HG02759 (cell line): ENCODE data around the gene CD3G.
A peak's percentile ranks its signal among the peaks of the same experiment; 100 is the strongest.
"Not testable (repeated sequence)": the region's sequence is repeated elsewhere in the genome, so short reads cannot be mapped to it uniquely, and the experiment has no call there.

Source experiments
- ATAC-seq: cut with Tn5 transposase; IDR thresholded peaks from one replicate; pipeline ENCODE4 v1.9.1; 2021; ENCODE audit warnings: mild to moderate bottlenecking, moderate library complexity; ENCODE audit not compliant: unreplicated experiment

The CD3G gene

DNA sequence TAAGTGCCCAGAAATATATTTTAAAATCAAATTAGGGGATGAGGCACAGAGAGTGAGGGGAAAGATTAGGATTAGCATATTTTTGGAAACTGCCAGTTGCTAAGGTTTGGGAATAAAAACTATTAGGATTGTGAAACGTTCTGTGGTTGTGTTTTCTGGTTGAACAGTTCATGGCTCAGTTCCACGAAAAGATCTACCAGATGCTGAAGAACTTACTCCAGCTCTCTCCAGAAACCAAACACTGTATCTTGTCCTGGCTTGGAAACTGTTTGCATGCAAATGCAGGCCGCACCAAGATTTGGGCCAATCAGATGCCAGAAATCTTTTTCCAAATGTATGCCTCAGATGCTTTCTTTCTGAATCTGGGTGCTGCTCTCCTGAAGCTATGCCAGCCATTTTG lies 30.6 kb downstream of the CD3G start:
- no peak for ATAC-seq

DNA sequence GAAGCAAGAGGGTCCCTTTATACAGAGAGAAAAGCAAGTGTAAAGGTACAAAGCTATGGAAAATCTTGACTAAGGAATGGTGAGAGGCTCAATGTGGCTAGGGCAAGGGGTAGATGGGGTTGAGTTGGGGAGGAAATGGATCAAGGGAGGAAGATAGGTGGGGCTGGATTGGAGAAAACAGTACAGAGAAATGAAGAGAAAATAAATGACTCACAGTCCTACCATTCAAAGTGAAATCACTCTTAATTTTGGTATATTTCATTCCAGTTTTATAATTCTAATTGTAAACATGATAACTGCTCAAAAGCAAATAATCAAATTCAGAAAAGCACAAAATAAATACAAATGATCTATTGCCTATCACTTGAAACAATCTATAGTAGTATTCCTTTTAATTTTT lies 31.8 kb downstream of the CD3G start:
- no peak for ATAC-seq

DNA sequence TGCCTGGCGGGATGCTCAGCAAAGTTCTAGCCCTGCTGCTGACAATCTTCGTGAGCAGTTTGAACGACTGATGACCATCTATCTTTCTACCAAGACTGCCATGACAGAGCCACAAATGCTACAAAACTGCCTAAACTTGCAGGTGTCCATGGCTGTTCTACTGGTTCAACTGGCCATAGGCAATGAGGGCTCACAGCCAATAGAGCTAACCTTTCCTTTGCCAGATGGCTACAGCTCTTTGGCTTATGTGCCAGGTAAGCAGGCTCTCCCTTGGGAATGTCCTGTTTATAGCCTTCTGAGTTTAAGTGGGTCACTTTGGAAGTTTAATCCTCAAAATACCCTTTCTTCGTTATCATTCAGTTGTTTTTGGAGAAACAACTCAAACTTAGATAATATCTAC lies 35.4 kb downstream of the CD3G start:
- ATAC-seq, result no peak

DNA sequence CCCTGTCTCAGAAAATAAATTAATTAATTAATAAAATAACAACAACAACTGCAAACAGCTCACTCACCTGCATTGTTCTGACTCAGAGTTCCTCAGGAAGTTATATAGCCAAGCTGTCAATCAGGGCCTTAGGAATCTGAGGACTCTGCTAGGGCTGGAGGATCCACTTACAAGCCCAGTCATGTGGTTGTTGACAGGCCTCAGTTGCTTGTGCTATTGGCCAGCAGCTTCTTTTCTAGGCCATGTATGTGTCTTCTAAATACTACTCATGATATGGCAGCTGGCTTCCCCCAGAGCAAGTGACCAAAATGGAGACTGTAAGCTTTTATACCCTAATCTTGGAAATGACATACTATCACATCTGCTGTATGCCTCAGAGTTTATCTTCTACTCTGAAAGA lies 36.4 kb downstream of the CD3G start:
- no peak for ATAC-seq

DNA sequence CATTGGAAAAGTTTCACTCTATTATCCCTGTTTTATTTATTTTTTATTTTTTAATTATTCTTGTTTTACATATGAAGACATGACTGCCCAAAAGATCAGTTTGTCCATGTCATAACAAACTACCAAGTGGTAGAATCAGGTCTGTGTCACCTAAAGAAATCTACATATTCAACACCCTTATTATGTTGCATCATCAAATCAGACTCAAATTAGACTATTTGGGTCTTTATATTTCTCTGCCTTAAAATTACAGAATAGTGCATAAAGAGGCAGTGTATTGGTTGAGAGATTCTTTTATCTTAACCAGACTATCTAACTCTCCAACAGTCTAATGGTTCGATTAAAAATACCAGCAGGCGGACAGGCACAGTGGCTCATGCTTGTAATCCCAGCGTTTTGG lies 38.8 kb downstream of the CD3G start:
- ATAC-seq, result no peak

DNA sequence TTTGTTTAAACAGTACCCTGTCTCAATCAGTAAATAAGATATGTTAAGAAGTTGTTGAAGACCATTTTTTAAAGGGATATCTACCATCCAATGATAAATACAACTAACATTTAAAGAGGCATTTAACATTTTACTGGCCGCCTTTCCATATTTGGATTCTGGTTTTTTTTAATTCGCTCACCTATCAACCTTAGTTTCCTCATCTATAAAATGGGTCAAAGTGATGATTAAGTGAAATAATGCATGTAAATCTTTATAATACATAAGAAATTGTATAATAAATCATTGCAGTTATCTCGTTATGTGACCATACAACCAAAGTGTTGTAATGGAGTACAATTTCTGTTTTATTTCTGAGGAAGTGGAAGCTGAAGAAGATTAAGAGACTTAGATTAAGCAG lies 39.5 kb downstream of the CD3G start:
- no peak for ATAC-seq

DNA sequence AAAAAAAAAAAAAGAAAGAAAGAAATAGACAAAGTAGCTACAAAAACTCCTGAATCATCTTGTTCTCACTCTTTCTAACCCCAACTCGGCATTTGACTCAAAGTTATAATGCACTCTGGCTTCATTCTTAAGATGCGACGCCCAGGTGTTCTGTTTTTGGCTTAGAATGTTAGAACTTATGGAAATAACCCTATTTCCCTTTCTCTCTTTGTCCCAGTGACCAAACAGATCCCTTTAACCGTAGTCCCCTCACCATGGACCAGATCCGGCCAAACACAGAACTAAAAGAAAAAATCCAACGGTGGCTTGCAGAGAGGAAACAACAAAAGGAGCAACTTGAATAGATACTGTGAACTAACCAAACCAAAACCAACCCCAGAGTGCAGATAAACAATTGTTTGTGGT lies 52.0 kb downstream of the CD3G start:
- no peak for ATAC-seq

DNA sequence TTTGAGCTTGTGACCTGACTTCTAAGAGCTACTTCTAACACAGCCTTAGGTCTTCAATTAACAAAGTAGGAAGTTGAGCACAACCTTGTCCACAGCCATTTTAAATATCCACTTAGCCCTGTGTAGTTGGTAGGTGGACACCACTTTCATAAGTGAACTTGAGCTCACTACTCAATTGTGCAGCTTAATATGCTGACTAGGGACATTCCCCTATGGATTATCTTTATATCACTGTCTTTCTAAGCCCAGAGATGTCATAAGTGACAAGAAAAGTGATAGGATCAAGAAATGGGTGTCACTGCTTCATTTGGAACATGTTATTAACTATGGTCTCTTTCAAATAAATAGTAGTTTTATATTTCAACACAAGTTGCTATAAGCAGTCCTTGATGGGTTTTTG lies 53.3 kb downstream of the CD3G start:
- ATAC-seq, result no peak

DNA sequence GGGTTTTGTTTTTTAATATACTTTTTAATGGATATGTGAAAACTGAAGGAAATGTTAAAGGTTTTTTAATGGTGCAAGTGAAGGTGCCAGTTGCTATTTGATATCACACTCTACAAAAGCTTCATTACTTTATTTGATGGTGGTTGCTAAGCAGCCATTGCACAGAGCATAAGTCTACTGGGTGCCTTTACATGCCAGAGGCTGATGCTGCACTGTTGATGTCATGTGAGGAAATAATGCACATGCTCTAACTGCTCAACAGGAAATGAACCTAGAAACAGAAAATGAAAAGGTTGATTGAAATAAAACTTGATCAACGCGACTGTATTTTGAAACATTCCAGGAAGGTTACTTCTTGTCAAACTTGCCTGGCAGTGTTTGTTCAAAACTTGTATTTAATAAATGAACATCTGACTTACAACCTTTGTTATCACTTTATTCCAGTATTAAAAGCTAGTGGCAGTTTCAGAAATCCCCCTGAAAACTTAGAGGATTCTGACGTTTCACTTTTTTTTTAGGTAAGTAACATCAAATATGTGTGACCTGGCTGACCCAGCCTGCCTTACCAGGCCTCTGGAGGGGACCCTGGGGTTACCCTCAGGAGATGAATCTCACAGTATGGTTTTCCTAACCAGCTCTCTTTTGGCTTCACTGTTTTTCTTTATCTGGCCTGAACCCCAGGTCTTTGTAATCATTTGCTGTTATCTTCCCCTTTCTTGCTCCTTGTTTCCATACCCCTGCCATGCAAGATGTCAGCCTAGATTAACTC lies 54.8 kb downstream of the CD3G start:
- no peak for ATAC-seq

DNA sequence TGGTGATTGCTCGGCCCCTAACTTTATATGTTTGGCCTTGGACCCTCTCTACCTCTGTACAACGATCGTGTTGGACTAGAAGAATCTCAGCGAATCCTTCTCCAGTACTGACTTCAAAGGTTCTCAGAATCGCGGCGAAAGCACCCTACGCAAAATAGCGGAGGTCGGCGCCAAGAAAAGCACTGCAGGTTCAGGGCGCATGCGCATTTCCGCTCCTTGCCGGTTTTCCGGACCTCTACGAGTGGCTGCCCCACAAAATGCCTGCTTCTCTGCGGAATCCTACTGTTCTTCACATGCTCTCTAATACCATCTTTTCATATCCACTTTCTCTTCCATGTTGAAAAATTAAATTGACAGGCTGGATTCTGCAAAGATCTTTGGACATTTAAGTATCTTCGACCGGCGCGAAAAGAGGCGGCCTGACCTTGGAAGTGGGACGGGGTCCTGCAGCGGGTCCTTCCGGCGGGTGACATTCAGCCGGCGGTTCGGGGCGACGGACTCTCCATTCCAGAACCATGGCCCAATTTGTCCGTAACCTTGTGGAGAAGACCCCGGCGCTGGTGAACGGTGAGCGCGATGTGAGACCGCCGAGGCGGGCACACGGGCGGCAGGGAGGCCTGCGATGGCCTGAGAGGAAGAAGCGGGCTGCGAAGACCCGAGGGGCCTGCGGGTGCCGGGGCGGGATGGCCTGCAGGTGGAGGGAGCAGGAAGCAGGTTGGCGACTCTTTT lies 57.2 kb downstream of the CD3G start, which contains the start of gene ATP5MG:
TSS of gene ATP5MG (plus strand) at position 456 of the 729 bp plus-strand sequence. CDS start at position 516, 60 bp downstream.
- ATAC-seq, result peak; percentile 80

DNA sequence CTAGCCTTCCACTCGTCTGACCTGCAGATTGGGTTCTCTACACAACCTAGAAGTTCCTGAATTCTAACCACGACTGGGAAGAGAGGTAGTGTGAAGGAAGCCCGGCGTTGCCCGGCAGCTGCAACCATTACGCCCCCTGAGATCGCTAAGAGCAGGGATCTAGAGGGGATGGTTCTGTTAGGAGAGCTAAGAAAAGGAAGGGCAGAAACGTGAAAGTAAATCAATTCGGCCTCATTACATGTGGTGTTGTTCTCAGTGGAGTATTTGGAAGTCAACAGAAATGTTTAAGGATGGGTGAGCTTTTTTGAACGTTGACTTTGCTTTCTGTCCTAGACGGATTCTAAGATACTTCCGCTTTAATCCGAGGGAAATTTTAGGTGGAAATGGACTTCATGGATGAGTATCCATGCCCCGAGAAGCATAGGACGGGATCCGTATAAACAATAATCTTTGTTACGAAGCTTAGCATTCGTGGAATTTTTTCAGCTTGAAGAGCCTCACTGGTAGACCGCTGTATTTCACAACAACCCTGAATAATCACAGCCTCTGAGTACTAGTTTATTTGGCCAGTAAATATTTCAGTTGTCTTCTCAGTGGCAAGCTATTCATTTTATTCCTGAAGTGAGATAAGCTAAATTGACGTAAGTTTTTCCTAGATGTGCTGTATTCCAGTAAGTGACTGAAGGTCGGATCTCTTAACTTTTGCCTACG lies 57.9 kb downstream of the CD3G start:
- no peak for ATAC-seq

DNA sequence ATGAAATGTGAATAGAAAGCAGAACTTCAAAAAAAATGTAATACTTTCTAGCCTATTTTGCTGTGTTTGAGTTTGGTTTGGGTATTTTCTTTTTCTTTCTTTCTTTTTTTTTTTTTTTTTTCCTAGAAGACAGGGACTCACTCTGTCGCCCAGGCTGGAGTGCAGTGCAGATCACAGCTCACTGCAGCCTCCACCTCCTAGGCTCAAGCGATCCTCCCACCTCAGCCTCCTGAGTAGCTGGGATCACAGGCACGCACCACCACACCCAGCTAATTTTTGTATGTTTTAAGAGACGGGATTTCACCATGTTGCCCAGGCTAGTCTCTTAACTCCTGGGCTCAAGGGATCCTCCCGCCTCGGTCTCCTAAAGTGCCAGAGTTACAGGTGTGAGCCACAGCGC lies 58.5 kb downstream of the CD3G start:
- ATAC-seq, result not testable (repeated sequence)
